22Rv1 (cell line): ENCODE data around the gene PROSER2.

Source experiments
- H3K27ac ChIP-seq: fragments of 450-650 bp; 2 replicates; pipeline ENCODE4 v1.5.1; 2017
- CTCF ChIP-seq: fragments of 450-650 bp; IDR thresholded peaks from 2 replicates; pipeline ENCODE4 v1.5.1; 2017; ENCODE audit warnings: mild to moderate bottlenecking
- ZFX ChIP-seq: fragments of 450-650 bp; IDR thresholded peaks from 2 replicates; pipeline ENCODE4 v1.6.1; 2017; ENCODE audit warnings: antibody characterized with exemption, borderline replicate concordance

PROSER2 gene

GRCh38 chr10:11835061-11835460 is 11.9 kb downstream of the PROSER2 start:
- TF ChIP-seq CTCF (no peak), ZFX (no peak)
- no peak overlapping the region for H3K27ac ChIP-seq

GRCh38 chr10:11835704-11836103 is 12.5 kb downstream of the PROSER2 start:
- TF ChIP-seq ZFX (no peak), CTCF (no peak)
- no peak overlapping the region for H3K27ac ChIP-seq

GRCh38 chr10:11837372-11838161 is 14.4 kb downstream of the PROSER2 start:
- TF ChIP-seq ZFX = no peak
- no peak for TF ChIP-seq CTCF

GRCh38 chr10:11838298-11838852 is 15.2 kb downstream of the PROSER2 start:
- no peak overlapping the region for H3K27ac ChIP-seq

More at GRCh38 chr10:11837372-11838161, 14.4 kb downstream of the PROSER2 start:
- no peak overlapping the region for H3K27ac ChIP-seq

GRCh38 chr10:11841375-11841774 is 18.2 kb downstream of the PROSER2 start:
- H3K27ac ChIP-seq = no peak overlapping the region
- TF ChIP-seq CTCF (no peak), ZFX (no peak)

More at GRCh38 chr10:11838298-11838852, 15.2 kb downstream of the PROSER2 start:
- no peak for TF ChIP-seq CTCF
- no peak for TF ChIP-seq ZFX

DNA sequence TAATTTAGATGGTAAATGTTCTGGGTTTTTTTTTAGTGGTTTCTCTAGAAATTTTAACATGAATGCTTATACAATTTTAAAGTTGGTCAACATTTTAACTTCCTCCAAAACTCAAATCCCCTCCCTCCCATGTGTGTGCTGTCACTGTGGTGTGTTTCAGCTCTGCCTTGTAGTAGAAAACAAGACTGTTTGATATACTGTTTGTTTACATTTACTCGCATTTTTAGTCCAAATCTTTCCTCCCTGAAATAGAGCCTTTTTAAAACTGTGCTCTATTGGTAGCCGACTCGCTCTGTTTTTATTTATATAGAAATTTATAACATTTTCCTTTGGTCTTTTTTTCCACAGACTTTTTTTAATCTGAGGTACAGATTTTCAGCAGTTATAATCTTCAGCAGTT is 19.3 kb downstream of the PROSER2 start:
- no peak overlapping the region for H3K27ac ChIP-seq
- no peak for TF ChIP-seq ZFX
- TF ChIP-seq CTCF = no peak

DNA sequence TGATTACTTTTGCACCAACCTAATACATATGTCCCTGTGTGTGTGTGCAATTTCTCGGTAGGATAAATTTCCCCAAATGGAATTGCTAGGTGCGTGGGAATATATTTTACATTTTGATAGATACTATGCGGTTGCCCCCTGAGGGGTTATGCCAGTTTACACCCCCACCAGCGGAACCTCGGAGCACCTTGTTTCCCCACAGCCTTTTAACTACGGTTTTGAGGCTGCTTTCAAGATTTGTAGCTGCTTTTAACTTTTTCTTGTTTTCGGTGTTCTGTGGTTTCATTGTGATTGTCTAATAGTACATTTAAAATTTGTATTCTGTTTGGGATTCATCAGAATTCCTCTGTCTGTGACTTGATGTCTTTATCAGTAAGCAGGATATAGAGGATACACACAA is 22.0 kb downstream of the PROSER2 start:
- no peak overlapping the region for H3K27ac ChIP-seq
- no peak for TF ChIP-seq CTCF
- TF ChIP-seq ZFX = no peak
